ENCODE results near the gene SLC2A1.

The SLC2A1 gene

DNA sequence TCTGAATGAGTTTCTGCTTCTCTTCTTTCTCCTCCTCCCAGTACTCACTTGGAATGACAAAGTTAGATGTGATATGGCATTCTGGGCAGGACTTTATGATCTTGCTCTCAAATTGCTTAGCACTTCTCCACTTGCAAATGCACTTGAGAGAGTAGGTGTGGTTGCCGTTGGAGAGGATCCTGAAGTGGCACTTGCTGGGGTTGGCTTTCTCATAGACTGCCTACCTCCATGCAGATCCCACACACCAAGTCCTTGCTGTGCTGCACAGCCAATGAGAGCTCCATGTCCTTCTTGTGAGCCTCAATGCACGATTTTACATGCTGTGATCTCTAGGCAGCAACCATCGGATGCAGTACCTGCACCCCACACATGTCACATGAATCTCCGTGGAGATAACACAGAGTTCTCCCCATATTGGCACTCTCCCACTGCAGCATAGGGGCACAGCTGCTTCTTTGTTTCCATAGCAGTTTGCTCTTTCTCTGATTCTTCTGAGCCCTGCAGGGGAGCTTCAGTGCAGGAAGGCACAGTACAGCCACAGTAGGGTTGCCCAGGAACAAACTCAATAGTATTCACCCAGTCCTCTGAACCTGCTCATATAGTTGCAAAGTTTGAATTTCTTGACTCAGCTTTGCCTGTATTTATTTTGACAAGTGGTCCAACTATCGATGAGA, 67.1 kb downstream of the SLC2A1 start:
- DNase-seq (ENCODE audit: low spot score), result no peak

GRCh38 chr1:42889264-42889663, 69.4 kb downstream of the SLC2A1 start:
- DNase-seq (ENCODE audit: low spot score), result no peak

DNA sequence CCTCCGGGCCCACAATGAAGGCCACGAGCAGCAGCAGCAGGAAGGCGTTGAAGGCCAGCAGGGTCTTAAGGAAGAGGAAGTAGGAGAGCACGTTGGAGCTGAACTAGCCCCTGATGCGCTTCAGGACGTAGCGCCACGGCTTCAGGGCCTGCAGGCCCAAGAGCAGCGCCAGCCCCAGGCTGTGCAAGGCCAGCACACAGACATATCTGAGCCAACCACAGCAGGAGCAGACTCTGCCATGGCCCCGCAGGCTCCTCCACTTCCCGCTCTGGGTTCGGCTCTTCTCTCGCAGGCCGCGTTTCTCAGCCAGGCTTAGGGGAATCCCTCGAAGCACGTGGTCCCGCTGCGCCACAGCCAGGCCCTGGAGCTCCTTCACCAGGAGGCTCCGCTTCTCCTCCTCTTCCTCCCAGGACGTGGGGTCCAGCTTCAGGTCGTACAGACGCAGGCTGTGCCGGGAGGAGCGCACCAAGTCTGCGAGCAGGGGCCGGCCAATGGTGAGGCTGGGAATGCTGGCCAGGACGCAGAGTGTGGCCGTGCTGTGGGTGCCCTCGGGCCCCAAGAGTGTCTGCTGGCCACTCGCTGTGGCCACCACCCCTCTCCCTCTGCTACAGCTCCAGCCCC, 70.5 kb downstream of the SLC2A1 start:
- DNase-seq (ENCODE audit: low spot score), result no peak

DNA sequence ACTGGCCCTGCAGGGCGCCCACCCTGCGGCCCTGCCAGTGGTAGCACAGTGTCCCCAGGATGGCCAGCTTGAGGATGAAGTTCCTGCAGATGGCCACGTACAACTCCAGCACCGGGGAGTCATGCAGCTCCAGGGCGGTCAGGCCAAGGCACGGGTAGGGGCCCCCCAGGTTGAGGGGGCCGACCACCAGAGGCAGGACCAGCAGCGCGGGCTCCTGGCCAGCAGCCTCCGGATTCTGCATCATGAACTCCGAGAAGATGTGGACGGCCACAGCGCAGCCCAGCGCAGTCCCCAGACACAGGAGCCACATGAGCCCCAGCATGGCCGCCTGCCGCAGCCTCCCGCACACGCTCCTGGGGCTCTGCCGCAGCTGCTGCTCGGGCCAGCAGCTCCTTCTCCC, 71.3 kb downstream of the SLC2A1 start:
- DNase-seq (ENCODE audit: low spot score), result no peak

GRCh38 chr1:42886800-42887199, 71.9 kb downstream of the SLC2A1 start:
- no peak for DNase-seq (ENCODE audit: low spot score)

GRCh38 chr1:42886046-42886739, 72.5 kb downstream of the SLC2A1 start:
- DNase-seq (ENCODE audit: low spot score), result no peak

DNA sequence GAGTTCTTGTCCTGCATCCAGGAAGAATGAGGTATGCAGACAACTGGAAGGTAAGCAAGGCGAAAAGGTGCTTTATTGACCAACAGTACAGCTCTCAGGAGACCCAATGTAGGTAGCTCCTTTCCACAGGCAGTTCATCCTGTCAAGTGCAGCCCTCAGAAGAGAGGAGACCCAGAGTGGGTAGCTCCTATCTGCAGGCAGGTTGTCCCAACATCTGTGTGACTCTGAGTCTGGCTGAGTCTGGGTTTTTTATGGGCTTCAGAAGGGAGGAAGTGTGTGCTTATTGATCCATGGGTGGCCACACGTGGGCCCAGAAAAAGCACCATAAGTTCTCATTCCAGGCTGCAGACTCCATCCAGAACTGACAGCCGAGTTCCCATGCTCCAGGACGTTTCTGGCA, 78.3 kb downstream of the SLC2A1 start:
- no peak for DNase-seq (ENCODE audit: low spot score)

- DNase-seq (ENCODE audit: low spot score), result no peak
Measured at GRCh38 chr1:42877380-42877779, 81.3 kb downstream of the SLC2A1 start.

DNA sequence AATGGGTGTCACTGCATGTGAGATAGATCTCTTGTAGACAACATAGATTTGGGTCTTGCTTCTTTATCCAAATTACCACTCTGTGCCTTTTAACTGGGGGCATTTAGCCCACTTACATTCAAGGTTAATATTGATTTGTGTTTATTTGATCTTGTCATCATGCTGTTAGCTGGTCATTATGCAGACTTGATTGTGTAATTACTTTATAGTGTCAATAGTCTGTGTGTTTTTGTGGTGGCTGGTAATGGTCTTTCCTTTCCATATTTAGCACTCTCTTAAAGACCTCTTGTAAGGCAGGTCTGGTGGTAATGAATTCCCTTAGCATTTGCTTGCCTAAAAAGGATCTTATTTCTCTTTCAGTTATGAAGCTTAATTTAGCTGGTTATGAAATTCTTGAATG, 82.7 kb downstream of the SLC2A1 start:
- DNase-seq (ENCODE audit: low spot score), result no peak

Measured in AG08396 (cell line).